Caco-2 (cell line): ENCODE results near the gene DQX1. TPM values are rescaled to one million over a fixed set of nuclear protein-coding genes. Genes with fewer than 3 reads are reported as not detected.

Source experiments
- BruUV-seq: library from RNA; stranded (reverse); fragments of 400-500 nt; replicated peaks from 2 replicates; lab custom pipeline; 2021; lab: Mats Ljungman, UMichigan
- CTCF ChIA-PET: fragments of 300-600 bp; sonication (Branson Sonifier 250); formaldehyde crosslinking; loops from one replicate; lab custom pipeline; 2022; ENCODE audit warnings: antibody characterized with exemption; lab: Charles Lee
- POLR2A ChIA-PET: fragments of 300-600 bp; sonication (Branson Sonifier 250); formaldehyde crosslinking; loops from one replicate; lab custom pipeline; 2022; ENCODE audit warnings: antibody characterized with exemption; lab: Charles Lee
- DNase-seq, 2 experiments: peaks; one replicate each; pipeline versions ENCODE4 v3.0.0 to v3.0.0-alpha.2; 2020 to 2022
- H3K27me3 ChIP-seq: replicated peaks from 2 replicates; pipeline ENCODE4 v1.6.0; 2011; ENCODE audit warnings: low read length; ENCODE audit not compliant: control insufficient read depth, insufficient read depth
- H3K36me3 ChIP-seq: 2 replicates; pipeline ENCODE4 v1.5.1; 2011; ENCODE audit warnings: low read length; ENCODE audit not compliant: control insufficient read depth, insufficient read depth
- H3K4me1 ChIP-seq: fragments of 250-450 bp; sonication (Bioruptor Pico); 2 replicates; pipeline ENCODE4 v1.5.1; 2020; ENCODE audit warnings: mild to moderate bottlenecking
- H3K4me3 ChIP-seq: 2 replicates; pipeline ENCODE4 v1.5.1; 2011; ENCODE audit warnings: low read depth, mild to moderate bottlenecking, control low read depth, low read length
- H3K9me3 ChIP-seq: fragments of 250-450 bp; sonication (Bioruptor Pico); 2 replicates; pipeline ENCODE4 v1.5.1; 2020; ENCODE audit warnings: mild to moderate bottlenecking, moderate library complexity
- H3K27ac Mint-ChIP-seq: one replicate; pipeline ENCODE4 v1.8.0; 2022; ENCODE audit warnings: mixed read lengths; ENCODE audit not compliant: unreplicated experiment
- H3K27me3 Mint-ChIP-seq: one replicate; pipeline ENCODE4 v1.8.0; 2022; ENCODE audit warnings: mixed read lengths; ENCODE audit not compliant: insufficient read depth, unreplicated experiment
- H3K36me3 Mint-ChIP-seq: one replicate; pipeline ENCODE4 v1.8.0; 2022; ENCODE audit warnings: mild to moderate bottlenecking, mixed read lengths; ENCODE audit not compliant: insufficient read depth, unreplicated experiment
- H3K4me1 Mint-ChIP-seq: one replicate; pipeline ENCODE4 v1.8.0; 2022; ENCODE audit warnings: low read depth, mixed read lengths; ENCODE audit not compliant: unreplicated experiment
- H3K4me3 Mint-ChIP-seq: one replicate; pipeline ENCODE4 v1.8.0; 2022; ENCODE audit warnings: mild to moderate bottlenecking, moderate library complexity, mixed read lengths; ENCODE audit not compliant: unreplicated experiment
- H3K9me3 Mint-ChIP-seq: one replicate; pipeline ENCODE4 v1.8.0; 2022; ENCODE audit warnings: mixed read lengths; ENCODE audit not compliant: unreplicated experiment
- intact Hi-C: fragments of 100-400 bp; cut with micrococcal nuclease; formaldehyde crosslinking; loops from one replicate; pipeline ENCODE4 v1.10.0; 2022; ENCODE audit not compliant: unreplicated experiment
- total RNA-seq: library from RNA; stranded (reverse); gene quantifications from 2 replicates; pipeline ENCODE4 v1.2.3, GENCODE V29; 2022
- TF ChIP-seq, protein P1 (sequence below), 2 experiments: fragments of 200-600 bp in 1 of 2; IDR thresholded peaks; 1 replicate in 1 of 2; 2 replicates in 1 of 2; pipeline versions ENCODE4 v1.5.1 to v1.8.0; 2011 to 2022; ENCODE audit warnings: antibody characterized with exemption in 1 of 2, control low read depth in 1 of 2, inconsistent platforms in 1 of 2, low read depth in 1 of 2, low read length in 1 of 2, mild to moderate bottlenecking in 1 of 2, moderate library complexity in 1 of 2; ENCODE audit not compliant: insufficient read depth in 1 of 2, severe bottlenecking in 1 of 2, unreplicated experiment in 1 of 2

DQX1 gene
- total RNA-seq, 1 experiment from 2014 or later = 0.50 TPM

GRCh38 chr2:74569686-74570085 lies 43.7 kb upstream of the DQX1 start:
- Histone ChIP-seq H3K4me1 (no peaks in the 10 kb centered on the region), H3K9me3 (no peaks in the 10 kb centered on the region), H3K27me3 (no peaks in the 10 kb centered on the region), H3K36me3 (no peaks in the 10 kb centered on the region), H3K4me3 (no peak overlapping the region)
- ChIA-PET CTCF (interaction anchor here (0.7 kb wide), 1 partner anchor 320 kb away, joined by 6 read pairs; no protein-coding TSS in a partner anchor), POLR2A (no interaction called here)
- intact Hi-C loops = no loop called here
- H3K4me1 Mint-ChIP-seq = no peaks in the 10 kb centered on the region
- DNase-seq = no peak
- TF ChIP-seq, protein P1, sequence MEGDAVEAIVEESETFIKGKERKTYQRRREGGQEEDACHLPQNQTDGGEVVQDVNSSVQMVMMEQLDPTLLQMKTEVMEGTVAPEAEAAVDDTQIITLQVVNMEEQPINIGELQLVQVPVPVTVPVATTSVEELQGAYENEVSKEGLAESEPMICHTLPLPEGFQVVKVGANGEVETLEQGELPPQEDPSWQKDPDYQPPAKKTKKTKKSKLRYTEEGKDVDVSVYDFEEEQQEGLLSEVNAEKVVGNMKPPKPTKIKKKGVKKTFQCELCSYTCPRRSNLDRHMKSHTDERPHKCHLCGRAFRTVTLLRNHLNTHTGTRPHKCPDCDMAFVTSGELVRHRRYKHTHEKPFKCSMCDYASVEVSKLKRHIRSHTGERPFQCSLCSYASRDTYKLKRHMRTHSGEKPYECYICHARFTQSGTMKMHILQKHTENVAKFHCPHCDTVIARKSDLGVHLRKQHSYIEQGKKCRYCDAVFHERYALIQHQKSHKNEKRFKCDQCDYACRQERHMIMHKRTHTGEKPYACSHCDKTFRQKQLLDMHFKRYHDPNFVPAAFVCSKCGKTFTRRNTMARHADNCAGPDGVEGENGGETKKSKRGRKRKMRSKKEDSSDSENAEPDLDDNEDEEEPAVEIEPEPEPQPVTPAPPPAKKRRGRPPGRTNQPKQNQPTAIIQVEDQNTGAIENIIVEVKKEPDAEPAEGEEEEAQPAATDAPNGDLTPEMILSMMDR (IDR thresholded peaks at IDR 0.05; ENCODE audit: insufficient read depth in 1 of 2, low read depth in 1 of 2, low read length in 1 of 2, severe bottlenecking in 1 of 2, unreplicated experiment in 1 of 2) = no peak
- H3K36me3 Mint-ChIP-seq = no peaks in the 10 kb centered on the region
- no peak overlapping the region for H3K27ac Mint-ChIP-seq
- H3K4me3 Mint-ChIP-seq = no peak overlapping the region
- peaks cover 16% of the 10 kb centered on the region for H3K27me3 Mint-ChIP-seq
- no peaks in the 10 kb centered on the region for H3K9me3 Mint-ChIP-seq
- BruUV-seq = no TSS peak

DNA sequence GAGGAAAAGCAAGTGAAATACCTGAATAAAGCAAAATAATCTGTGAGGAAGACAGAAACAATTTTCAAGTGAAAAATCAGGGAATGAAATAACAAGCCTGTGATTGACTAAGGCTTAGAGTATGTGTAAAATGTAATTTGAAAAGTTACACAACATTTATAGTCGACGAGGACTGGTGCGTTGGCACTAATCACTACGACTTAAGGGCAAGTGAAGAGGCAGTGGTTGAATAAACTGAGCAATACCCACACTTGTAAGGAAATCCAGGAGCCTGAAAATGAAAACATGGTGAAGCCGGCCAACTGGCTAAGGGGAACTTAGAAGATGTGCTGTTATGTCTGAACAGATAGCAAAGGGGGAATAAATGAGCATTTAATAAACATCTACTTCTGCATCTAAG lies 41.9 kb upstream of the DQX1 start:
- no peaks in the 10 kb centered on the region for H3K4me1 Mint-ChIP-seq
- DNase-seq = no peak
- no peak overlapping the region for H3K4me3 Mint-ChIP-seq
- H3K4me1 ChIP-seq = no peaks in the 10 kb centered on the region
- H3K27me3 ChIP-seq = no peaks in the 10 kb centered on the region
- POLR2A ChIA-PET = interaction anchor here (0.6 kb wide), 1 partner anchor 351 kb away, joined by 3 read pairs; no protein-coding TSS in a partner anchor
- intact Hi-C loops = no loop called here
- H3K36me3 ChIP-seq = no peaks in the 10 kb centered on the region
- H3K36me3 Mint-ChIP-seq = no peaks in the 10 kb centered on the region
- H3K9me3 ChIP-seq = no peaks in the 10 kb centered on the region
- H3K27me3 Mint-ChIP-seq = peaks cover 17% of the 10 kb centered on the region
- H3K9me3 Mint-ChIP-seq = no peaks in the 10 kb centered on the region
- TF ChIP-seq, protein P1 (IDR thresholded peaks at IDR 0.05; ENCODE audit: insufficient read depth in 1 of 2, low read depth in 1 of 2, low read length in 1 of 2, severe bottlenecking in 1 of 2, unreplicated experiment in 1 of 2) = no peak
- BruUV-seq = no TSS peak
- CTCF ChIA-PET = no interaction called here
- no peak overlapping the region for H3K27ac Mint-ChIP-seq
- no peak overlapping the region for H3K4me3 ChIP-seq

GRCh38 chr2:74566754-74567085 lies 40.7 kb upstream of the DQX1 start:
- TF ChIP-seq, protein P1 (IDR thresholded peaks at IDR 0.05; ENCODE audit: insufficient read depth in 1 of 2, low read depth in 1 of 2, low read length in 1 of 2, severe bottlenecking in 1 of 2, unreplicated experiment in 1 of 2) = no peak
- intact Hi-C loops = no loop called here
- no peak overlapping the region for H3K4me3 ChIP-seq
- DNase-seq = no peak
- Mint-ChIP-seq H3K9me3 (no peaks in the 10 kb centered on the region), H3K4me3 (no peak overlapping the region), H3K27me3 (peaks cover 21% of the 10 kb centered on the region), H3K4me1 (no peaks in the 10 kb centered on the region), H3K36me3 (no peaks in the 10 kb centered on the region), H3K27ac (no peak overlapping the region)
- H3K4me1 ChIP-seq = no peaks in the 10 kb centered on the region
- ChIA-PET POLR2A (no interaction called here), CTCF (no interaction called here)
- no peaks in the 10 kb centered on the region for H3K36me3 ChIP-seq
- no peaks in the 10 kb centered on the region for H3K27me3 ChIP-seq
- BruUV-seq = no TSS peak
- no peaks in the 10 kb centered on the region for H3K9me3 ChIP-seq
